Measurements from ENCODE around the gene ADPRM.

The ADPRM gene

DNA sequence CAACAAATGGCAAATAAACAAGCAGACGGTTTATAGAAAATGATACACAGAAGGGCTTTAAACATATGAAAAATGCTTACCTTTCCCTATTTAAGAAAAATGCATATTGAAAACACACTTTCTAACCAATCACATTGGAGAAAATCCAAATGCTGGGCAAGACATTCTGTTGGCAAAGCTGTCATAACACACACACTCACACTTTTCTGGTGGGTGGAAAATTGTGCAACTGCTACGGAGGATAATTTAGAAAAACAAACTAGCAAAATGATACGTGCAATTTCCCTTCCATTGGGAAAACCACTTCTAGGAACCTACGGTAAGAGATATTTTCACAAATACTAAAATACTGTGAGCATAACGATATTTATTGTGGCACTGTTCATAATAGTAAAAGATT lies 30.5 kb upstream of the ADPRM start:
- no peaks in the 10 kb centered on the region for H3K79me2 ChIP-seq (ENCODE audit: low read length)
- no peak for TF ChIP-seq EZH2 (optimal IDR thresholded peaks at IDR 0.05; ENCODE audit: low read depth, low read length)
- TF ChIP-seq, protein P1, sequence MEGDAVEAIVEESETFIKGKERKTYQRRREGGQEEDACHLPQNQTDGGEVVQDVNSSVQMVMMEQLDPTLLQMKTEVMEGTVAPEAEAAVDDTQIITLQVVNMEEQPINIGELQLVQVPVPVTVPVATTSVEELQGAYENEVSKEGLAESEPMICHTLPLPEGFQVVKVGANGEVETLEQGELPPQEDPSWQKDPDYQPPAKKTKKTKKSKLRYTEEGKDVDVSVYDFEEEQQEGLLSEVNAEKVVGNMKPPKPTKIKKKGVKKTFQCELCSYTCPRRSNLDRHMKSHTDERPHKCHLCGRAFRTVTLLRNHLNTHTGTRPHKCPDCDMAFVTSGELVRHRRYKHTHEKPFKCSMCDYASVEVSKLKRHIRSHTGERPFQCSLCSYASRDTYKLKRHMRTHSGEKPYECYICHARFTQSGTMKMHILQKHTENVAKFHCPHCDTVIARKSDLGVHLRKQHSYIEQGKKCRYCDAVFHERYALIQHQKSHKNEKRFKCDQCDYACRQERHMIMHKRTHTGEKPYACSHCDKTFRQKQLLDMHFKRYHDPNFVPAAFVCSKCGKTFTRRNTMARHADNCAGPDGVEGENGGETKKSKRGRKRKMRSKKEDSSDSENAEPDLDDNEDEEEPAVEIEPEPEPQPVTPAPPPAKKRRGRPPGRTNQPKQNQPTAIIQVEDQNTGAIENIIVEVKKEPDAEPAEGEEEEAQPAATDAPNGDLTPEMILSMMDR (IDR thresholded peaks at IDR 0.05; ENCODE audit: low read length), result no peak
- no peak for TF ChIP-seq EZH2phosphoT487 (IDR thresholded peaks at IDR 0.05; ENCODE audit: low read length)
- H2AFZ ChIP-seq (ENCODE audit: low read length), result no peak overlapping the region
- no peaks in the 10 kb centered on the region for H3K27me3 ChIP-seq (replicated peaks; ENCODE audit: insufficient read depth, low read length)
- no peaks in the 10 kb centered on the region for H3K9me3 ChIP-seq (replicated peaks; ENCODE audit: insufficient read depth, low read length)
- no peaks in the 10 kb centered on the region for H4K20me1 ChIP-seq (ENCODE audit: insufficient read depth, low read length)
- H3K27ac ChIP-seq (ENCODE audit: low read length), result no peak overlapping the region
- H3K9me2 ChIP-seq (replicated peaks; ENCODE audit: insufficient read depth, low read length), result no peaks in the 10 kb centered on the region
- H3K9ac ChIP-seq (ENCODE audit: low read length), result no peak overlapping the region
- no peaks in the 10 kb centered on the region for H3K4me1 ChIP-seq (ENCODE audit: low read length)
- H3K36me3 ChIP-seq (replicated peaks; ENCODE audit: insufficient read depth, low read length), result no peaks in the 10 kb centered on the region
- H3K4me2 ChIP-seq (ENCODE audit: low read depth, low read length), result no peak overlapping the region
- DNase-seq, result no peak
- H3K4me3 ChIP-seq (ENCODE audit: low read length), result no peak overlapping the region
- no peaks in the 10 kb centered on the region for H3F3A ChIP-seq (ENCODE audit: insufficient read depth, low read length)

- Histone ChIP-seq H3K9ac (ENCODE audit: low read length) (no peak overlapping the region), H3K4me2 (ENCODE audit: low read depth, low read length) (no peak overlapping the region)
Measured at GRCh38 chr17:10668775-10669174, 28.6 kb upstream of the ADPRM start.

DNA sequence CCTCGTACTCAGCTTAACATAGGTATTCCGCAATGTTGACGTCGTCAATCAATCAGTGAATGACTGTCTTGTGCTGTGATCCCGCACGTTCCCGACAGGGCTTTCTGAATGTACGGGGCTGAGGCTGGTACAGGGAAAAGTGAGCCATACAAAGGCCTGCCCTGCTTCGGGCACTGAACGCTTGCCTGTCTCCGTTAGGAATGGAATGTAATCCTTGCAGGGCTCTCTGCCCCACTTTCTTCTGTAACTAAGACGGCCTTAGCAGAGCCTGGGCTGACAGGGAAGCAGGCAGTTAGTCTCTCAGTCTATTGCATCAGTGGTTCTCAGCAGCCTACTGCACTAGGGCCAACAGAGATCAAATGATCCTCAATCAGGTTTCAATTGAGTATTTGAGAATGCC lies 24.1 kb upstream of the ADPRM start:
- no peaks in the 10 kb centered on the region for H3K79me2 ChIP-seq (ENCODE audit: low read length)
- H3K4me2 ChIP-seq (ENCODE audit: low read depth, low read length), result no peak overlapping the region
- no peaks in the 10 kb centered on the region for H3K9me3 ChIP-seq (replicated peaks; ENCODE audit: insufficient read depth, low read length)
- DNase-seq, result no peak
- H3K4me1 ChIP-seq (ENCODE audit: low read length), result no peaks in the 10 kb centered on the region
- H2AFZ ChIP-seq (ENCODE audit: low read length), result no peak overlapping the region
- H3F3A ChIP-seq (ENCODE audit: insufficient read depth, low read length), result no peaks in the 10 kb centered on the region
- H3K27ac ChIP-seq (ENCODE audit: low read length), result no peak overlapping the region
- H3K9ac ChIP-seq (ENCODE audit: low read length), result no peak overlapping the region
- no peaks in the 10 kb centered on the region for H3K36me3 ChIP-seq (replicated peaks; ENCODE audit: insufficient read depth, low read length)
- H3K4me3 ChIP-seq (ENCODE audit: low read length), result no peak overlapping the region
- TF ChIP-seq, protein P1 (IDR thresholded peaks at IDR 0.05; ENCODE audit: low read length), result no peak
- TF ChIP-seq EZH2phosphoT487 (IDR thresholded peaks at IDR 0.05; ENCODE audit: low read length) (no peak), EZH2 (optimal IDR thresholded peaks at IDR 0.05; ENCODE audit: low read depth, low read length) (no peak)
- H3K9me2 ChIP-seq (replicated peaks; ENCODE audit: insufficient read depth, low read length), result no peaks in the 10 kb centered on the region
- H3K27me3 ChIP-seq (replicated peaks; ENCODE audit: insufficient read depth, low read length), result no peaks in the 10 kb centered on the region
- H4K20me1 ChIP-seq (ENCODE audit: insufficient read depth, low read length), result no peaks in the 10 kb centered on the region

More at GRCh38 chr17:10668775-10669174, 28.6 kb upstream of the ADPRM start:
- Histone ChIP-seq H3K9me3 (replicated peaks; ENCODE audit: insufficient read depth, low read length) (no peaks in the 10 kb centered on the region), H3K4me3 (ENCODE audit: low read length) (no peak overlapping the region), H3K79me2 (ENCODE audit: low read length) (no peaks in the 10 kb centered on the region), H3K4me1 (ENCODE audit: low read length) (no peaks in the 10 kb centered on the region), H3K9me2 (replicated peaks; ENCODE audit: insufficient read depth, low read length) (no peaks in the 10 kb centered on the region), H4K20me1 (ENCODE audit: insufficient read depth, low read length) (no peaks in the 10 kb centered on the region), H3K27me3 (replicated peaks; ENCODE audit: insufficient read depth, low read length) (no peaks in the 10 kb centered on the region), H3F3A (ENCODE audit: insufficient read depth, low read length) (no peaks in the 10 kb centered on the region), H2AFZ (ENCODE audit: low read length) (no peak overlapping the region), H3K27ac (ENCODE audit: low read length) (no peak overlapping the region), H3K36me3 (replicated peaks; ENCODE audit: insufficient read depth, low read length) (no peaks in the 10 kb centered on the region)
- TF ChIP-seq EZH2 (optimal IDR thresholded peaks at IDR 0.05; ENCODE audit: low read depth, low read length), result no peak
- no peak for TF ChIP-seq EZH2phosphoT487 (IDR thresholded peaks at IDR 0.05; ENCODE audit: low read length)
- TF ChIP-seq, protein P1 (IDR thresholded peaks at IDR 0.05; ENCODE audit: low read length), result no peak
- DNase-seq, result no peak
